Right lung (tissue), 5 donors: Measurements from ENCODE around the gene ZNF266. TPM values are rescaled to one million over a fixed set of nuclear protein-coding genes. Genes with fewer than 3 reads are reported as not detected.

Source experiments
- polyA plus RNA-seq, 5 donors: library from polyadenylated mRNA; unstranded; fragments of 120-200 nt; gene quantifications; one replicate each; pipeline versions ENCODE4 v1.2.1 to v1.2.3, GENCODE V29; 2013; ENCODE audit warnings: inconsistent platforms in 1 of 5, low replicate concordance in 1 of 5; ENCODE audit not compliant: insufficient read length in 5 of 5, insufficient read depth in 1 of 5

ZNF266 gene
- polyA plus RNA-seq, 5 donors: 34.4 to 94.5 (median 44.7) TPM

Other genes starting within 250 kb of the ZNF266 start
- under 1 TPM; 0.04 to 0.10 (median 0.06) TPM for gene OR7D4, start 216.0 kb downstream of the ZNF266 start, polyA plus RNA-seq
- gene OR7E24, start 184.6 kb downstream of the ZNF266 start, polyA plus RNA-seq: not detected
- gene ZNF699, start 125.7 kb downstream of the ZNF266 start, polyA plus RNA-seq: 1 to 10 TPM; 4.0 to 8.5 (median 7.1) TPM
- 10 to 100 TPM; 61.9 to 87.0 (median 72.3) TPM for gene ZNF559, start 111.4 kb downstream of the ZNF266 start, polyA plus RNA-seq
- 10 to 100 TPM; 11.8 to 18.4 (median 15.6) TPM for gene ZNF177, start 72.6 kb downstream of the ZNF266 start, polyA plus RNA-seq
- gene ZNF560, start 63.0 kb upstream of the ZNF266 start, polyA plus RNA-seq: under 1 TPM; 0.21 to 0.41 (median 0.26) TPM
- 10 to 100 TPM; 12.8 to 27.7 (median 22.3) TPM for gene ZNF426, start 103.1 kb upstream of the ZNF266 start, polyA plus RNA-seq
- gene ZNF121, start 148.9 kb upstream of the ZNF266 start, polyA plus RNA-seq: 10 to 100 TPM; 16.6 to 33.7 (median 27.0) TPM
- gene ZNF561, start 185.7 kb upstream of the ZNF266 start, polyA plus RNA-seq: 10 to 100 TPM; 43.6 to 79.4 (median 71.9) TPM
- 10 to 100 TPM; 17.4 to 31.1 (median 25.0) TPM for gene ZNF562, start 239.5 kb upstream of the ZNF266 start, polyA plus RNA-seq